NT2/D1 (cell line): Measurements from ENCODE around the gene STIM2.

Source experiments
- YY1 ChIP-seq: IDR thresholded peaks from 2 replicates; pipeline ENCODE4 v1.6.1; 2011; ENCODE audit not compliant: insufficient read length, insufficient read depth
- ZNF274 ChIP-seq: IDR thresholded peaks from 2 replicates; pipeline ENCODE4 v1.6.1; 2011; ENCODE audit warnings: mild to moderate bottlenecking, low read depth, low read length

DNA sequence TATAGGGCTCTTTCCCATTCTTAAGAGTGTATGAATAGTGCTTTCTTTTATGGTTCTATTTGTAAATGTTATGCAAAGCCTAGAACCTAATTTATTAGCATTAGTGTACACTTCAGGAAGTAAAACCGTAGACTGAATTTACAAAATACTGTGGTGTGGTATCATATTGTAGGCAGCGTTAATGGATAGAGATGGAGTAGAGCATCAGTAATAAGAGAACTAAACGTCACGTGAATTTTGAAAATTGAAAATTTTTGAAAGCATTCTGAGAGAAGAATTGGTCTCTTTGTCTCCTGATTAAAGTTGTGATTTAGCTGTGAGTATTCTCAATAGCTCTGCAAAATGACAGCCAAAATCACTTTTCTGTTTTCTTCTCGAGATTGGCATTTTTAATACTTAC, 2.9 kb downstream of the STIM2 start:
- TF ChIP-seq YY1 (no peak), ZNF274 (no peak)
